Jurkat, Clone E6-1 (cell line): Measurements from ENCODE around the gene RIN3.

Source experiments
- DNase-seq: peaks from one replicate; pipeline ENCODE4 v3.0.0-alpha.2; 2011; ENCODE audit warnings: low read depth, low spot score
- H3K4me3 ChIP-seq: 2 replicates; pipeline ENCODE4 v1.5.1; 2011; ENCODE audit warnings: mild to moderate bottlenecking, low read length, control low read depth, moderate library complexity

RIN3 gene

DNA sequence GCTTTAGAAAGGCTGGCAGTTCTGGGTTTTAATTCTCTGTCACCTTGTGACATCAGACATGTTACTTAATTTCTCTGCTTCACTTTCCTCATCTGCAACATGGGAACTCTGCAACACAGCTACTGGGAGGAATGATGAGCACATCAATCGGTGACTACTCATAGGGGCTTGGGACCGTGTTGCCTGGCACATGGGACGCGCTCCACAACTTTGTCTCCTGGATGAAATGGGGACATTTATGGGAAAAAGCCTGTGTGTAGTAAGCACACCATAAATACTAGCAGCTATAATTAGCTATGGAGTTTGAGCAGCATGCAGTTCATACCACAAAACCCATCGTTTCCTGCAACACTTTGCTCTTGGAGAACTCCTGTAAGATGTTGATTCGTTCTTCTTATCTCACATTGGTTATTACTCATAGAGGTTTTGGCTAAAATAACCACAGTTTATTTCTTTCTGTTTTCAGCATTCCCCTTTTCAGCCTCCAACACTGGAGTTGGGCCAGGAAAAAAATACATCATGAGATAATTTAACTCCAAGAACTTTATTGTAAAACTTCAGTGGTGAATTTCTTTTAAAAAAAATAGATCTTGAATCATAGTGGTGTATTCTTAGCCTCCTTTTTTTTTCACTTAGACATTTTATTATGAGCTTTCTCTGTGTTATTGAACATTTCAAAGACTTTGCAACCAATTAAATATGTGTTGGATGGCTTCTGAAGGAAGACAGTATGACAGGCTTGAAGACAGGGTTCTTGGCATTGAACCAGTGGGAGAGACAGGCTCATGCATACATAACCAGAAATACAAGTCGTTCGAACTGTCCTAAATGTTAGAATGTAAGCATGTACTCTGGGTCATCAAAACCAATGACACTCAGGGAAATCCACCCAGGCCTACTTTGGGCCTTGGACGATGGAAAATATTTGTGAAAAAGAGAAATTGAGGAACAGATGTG, 72.7 kb downstream of the RIN3 start:
- peak; percentile 94 for DNase-seq
- H3K4me3 ChIP-seq: peak overlapping the region; percentile 39

GRCh38 chr14:92586963-92587699, 73.5 kb downstream of the RIN3 start:
- no peak overlapping the region for H3K4me3 ChIP-seq
- no peak for DNase-seq

- H3K4me3 ChIP-seq: no peak overlapping the region
Measured at GRCh38 chr14:92587700-92588085, 74.1 kb downstream of the RIN3 start.

DNA sequence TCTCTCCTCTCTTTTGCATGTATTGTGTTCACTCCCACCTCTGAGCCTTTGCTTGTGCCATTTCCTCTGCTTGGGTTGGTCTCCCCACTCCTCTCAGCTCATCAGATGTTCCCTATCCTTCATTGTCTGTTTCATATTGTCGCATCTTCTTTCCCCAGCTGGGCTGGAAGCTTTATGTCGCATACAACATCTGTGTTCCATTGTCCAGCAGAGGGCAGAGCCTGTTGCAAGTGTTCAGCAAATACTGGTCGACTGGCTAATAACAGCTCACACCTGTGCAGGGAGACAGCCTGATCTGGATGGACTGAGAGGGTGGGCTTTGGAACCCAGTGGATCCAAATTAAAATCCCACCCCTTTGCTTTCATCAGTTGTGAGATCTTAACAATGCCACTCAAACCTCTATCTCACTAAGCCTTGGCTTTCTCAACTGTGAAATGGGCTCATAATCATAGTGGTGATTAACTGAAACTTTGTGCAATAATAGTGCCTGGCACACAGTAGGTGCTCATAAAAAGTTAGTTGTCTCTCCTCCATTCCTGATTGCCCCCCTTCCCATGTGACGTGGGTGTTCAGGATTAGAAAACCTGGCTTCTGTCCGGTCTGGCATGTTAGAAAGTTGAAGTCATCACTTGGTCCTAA, 75.8 kb downstream of the RIN3 start:
- DNase-seq: no peak
- no peak overlapping the region for H3K4me3 ChIP-seq

More at GRCh38 chr14:92587700-92588085, 74.1 kb downstream of the RIN3 start:
- DNase-seq: no peak

GRCh38 chr14:92590176-92590575, 76.6 kb downstream of the RIN3 start:
- H3K4me3 ChIP-seq: no peak overlapping the region
- no peak for DNase-seq

DNA sequence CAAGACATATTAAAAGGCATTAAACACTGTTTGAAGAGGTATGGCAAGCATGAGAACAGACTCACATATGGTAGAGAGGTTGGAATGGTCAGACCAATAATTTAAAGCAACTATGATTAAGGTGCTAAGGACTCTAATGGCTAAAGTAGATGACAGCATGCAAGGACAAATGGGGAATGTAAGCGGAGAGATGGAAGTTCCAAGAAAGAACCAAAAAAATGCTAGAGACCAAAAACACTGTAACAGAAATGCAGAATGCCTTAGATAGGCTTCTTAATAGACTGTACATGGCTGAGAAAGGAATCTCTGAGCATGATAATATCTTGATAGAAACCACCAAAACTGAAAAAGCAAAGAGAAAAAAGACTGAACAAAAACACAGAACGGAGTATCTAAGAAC, 77.4 kb downstream of the RIN3 start:
- no peak overlapping the region for H3K4me3 ChIP-seq
- no peak for DNase-seq

DNA sequence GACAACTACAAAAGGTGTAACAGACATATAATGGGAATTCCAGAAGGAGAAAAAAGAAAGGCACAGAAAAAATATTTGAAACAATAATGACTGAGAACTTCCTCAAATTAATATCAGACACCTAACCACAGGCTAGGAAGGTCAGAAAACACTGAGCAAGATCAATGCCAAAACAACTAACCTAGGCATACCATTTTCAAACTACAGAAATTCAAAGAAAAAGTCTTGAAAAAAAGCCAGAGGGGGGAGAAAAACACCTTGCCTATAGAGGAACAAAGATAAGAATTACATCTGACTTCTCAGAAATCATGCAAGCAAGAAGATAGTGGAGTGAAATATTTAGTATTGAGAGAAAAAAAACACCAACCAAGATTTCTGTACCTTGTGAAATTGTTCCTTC, 77.8 kb downstream of the RIN3 start:
- no peak for DNase-seq

GRCh38 chr14:92595267-92595666, 81.7 kb downstream of the RIN3 start:
- H3K4me3 ChIP-seq: no peak overlapping the region
- DNase-seq: no peak

More for the DNA sequence above, 77.8 kb downstream of the RIN3 start:
- H3K4me3 ChIP-seq: no peak overlapping the region

- no peak for DNase-seq
- no peak overlapping the region for H3K4me3 ChIP-seq
Measured at GRCh38 chr14:92596331-92596907, 82.8 kb downstream of the RIN3 start.

DNA sequence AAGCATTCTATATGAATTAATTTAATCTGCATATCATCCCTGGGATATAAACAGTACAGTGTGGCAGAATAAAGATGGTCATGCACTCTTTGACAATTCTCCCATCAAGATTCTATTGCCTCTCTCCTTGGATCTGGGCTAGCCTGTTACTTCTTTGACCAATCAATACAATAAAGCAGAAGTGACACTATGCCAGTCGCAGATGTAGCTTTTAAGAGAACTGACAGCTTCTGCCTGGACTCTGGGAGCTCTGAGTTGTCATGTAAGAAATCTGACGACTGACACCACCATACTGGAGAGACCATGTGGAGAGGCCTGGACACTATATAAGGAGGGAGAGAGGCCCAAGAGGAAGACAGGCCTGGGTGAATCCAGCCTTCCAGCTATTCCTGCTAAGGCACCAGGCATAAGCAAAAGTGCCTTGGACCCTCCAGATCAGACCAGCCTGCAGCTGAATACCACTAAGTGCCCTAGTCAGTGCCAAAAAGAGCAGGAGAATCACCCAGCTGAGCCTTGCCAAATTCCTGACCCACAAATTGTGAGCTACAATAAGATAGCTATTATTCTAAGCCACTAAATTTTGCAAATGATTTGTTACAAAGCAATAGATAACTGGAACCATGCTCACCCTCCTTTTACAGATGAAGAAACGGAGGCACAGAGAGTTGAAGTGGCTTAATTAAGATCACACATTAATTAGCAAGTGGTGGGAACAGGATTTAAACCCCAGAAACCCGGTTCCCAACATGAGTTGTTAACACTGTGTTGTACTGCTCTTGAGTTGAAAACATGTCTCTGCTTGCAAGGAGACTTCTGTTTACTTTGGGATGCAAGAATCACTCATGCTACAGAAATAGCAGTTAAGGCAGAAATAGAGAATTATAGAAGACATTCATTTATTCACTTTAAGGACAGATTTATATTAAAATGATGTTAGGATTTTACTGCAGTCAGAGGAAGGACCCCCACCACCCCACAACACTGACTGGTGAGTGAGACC, 84.6 kb downstream of the RIN3 start:
- no peak overlapping the region for H3K4me3 ChIP-seq
- DNase-seq: no peak

DNA sequence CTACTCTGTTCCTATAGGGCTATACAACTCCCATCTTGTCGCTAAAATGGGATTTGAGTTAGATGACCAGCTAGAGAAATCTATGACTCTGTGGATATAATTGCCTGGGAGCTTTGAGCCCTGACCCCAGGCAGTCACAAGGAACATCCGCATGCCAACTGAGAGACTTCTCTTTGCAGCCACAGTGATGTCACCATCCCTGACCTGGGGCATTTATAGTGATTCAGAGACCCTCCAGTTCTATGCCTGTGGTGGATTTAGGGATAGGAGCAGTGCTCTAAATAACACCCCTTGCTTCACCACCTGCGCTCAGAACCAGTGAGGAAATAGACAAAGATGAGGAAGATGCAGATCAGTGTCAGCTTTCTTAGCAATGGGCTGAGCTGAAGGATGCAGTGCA, 86.2 kb downstream of the RIN3 start:
- no peak overlapping the region for H3K4me3 ChIP-seq
- DNase-seq: no peak

DNA sequence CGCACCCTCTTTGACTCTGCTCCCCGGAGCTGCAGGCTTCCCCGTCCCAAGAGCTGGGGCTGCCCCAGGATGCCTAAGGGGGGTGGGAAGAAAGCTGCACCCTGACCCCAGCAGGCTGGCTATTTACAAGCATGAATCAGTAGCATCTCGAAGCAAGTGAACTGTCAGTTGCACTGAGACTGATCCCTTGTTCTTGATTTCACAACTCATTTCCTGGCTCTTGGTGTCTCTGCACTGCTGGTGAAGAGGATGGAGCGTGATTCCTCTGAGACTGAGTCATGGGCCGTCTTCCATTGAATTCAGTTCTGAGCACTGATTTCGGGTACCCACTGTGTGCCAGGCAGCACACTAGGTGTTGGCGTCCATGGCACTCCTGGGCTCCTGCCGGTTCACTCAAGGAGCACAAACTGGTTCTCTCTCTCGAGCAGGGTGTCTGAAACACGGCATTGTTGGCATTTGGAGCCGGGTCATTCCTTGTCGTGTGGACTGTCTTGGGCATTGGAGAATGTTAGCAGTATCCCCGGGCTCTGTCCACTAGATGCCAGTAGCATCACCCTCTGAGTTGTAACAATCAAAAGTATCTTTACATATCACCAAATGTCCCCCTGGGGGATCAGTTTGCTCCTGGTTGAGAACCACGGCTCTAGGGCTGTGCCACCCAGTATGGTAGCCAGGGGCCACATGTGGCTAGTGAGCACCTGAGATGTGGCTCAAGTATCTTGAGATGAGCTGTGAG, 86.9 kb downstream of the RIN3 start:
- no peak for DNase-seq
- no peak overlapping the region for H3K4me3 ChIP-seq

- DNase-seq: no peak
- no peak overlapping the region for H3K4me3 ChIP-seq
Measured at GRCh38 chr14:92601131-92601710, 87.6 kb downstream of the RIN3 start.

- H3K4me3 ChIP-seq: no peak overlapping the region
- DNase-seq: no peak
Measured at GRCh38 chr14:92601757-92602417, 88.3 kb downstream of the RIN3 start.

DNA sequence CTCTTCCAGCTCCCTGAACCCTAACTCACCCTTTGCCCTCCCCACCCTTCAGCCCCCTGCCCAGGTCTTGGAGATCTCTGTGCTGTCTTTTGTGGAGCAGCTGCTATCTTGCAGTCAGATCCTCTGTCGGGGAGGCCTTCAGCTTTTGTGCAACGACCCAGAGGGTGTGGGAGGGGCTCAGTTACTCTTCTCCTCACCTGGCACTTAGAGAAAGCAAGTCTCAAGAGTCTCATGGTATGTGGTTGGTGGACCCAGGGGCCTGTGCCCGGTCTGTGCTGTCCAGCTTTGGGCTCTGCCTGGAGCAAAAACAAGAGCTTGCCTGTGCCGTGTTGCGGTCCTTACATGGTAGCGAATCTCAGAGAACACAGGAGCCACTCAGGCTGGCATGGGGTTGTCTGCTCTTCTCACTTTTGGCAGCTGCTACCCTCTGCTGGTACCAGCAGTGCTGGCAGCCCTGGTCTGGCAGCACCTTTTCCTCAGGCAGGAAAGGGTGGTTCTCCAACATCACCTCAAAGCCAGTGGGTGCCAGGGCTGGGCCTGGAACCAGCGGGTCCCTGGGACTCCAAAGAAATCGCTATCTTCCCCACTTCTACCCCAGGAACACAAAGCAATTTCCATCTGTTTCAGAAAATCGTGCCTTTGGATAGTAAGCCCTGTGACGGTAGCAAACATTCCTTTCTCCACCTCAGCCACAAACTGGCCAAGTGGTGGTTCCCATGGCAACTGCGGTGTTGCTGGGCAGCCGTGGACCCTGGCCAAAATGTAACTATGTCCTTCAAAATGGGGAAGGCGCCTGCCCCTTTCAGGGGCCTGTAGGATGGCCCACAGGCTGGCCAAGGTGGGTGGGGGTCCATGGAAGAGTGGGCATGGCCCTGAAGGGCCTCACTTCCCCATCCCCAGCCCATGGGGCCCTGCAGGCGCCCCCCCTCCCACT, 90.0 kb downstream of the RIN3 start:
- no peak overlapping the region for H3K4me3 ChIP-seq
- DNase-seq: peak; percentile 53
